HS-27A (cell line): ENCODE results near the gene DOC2B.

Source experiments
- DNase-seq: peaks from one replicate; pipeline ENCODE4 v3.0.0-alpha.2; 2012; ENCODE audit warnings: low read depth, missing footprints

DOC2B gene

DNA sequence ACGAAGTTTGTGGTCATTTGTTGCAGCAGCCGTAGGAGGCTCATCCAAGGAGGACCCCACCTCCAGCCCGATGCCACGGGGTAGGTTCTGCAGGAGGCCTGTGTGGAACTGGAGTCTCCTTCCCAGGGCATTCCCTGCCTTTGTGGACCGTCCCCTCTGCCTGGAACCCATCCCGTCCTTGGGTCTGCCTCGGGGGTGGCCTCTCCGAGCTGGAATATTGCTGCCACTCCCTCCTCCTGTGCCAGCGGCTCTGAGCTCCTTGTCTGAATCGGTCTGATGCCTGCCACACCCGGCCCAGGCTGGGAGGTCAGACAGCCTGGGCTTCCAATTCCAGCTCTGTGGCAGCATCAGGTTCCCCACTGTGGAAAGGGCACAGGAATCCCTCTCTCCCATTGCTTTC is 18.8 kb downstream of the DOC2B start:
- DNase-seq, result no peak

DNA sequence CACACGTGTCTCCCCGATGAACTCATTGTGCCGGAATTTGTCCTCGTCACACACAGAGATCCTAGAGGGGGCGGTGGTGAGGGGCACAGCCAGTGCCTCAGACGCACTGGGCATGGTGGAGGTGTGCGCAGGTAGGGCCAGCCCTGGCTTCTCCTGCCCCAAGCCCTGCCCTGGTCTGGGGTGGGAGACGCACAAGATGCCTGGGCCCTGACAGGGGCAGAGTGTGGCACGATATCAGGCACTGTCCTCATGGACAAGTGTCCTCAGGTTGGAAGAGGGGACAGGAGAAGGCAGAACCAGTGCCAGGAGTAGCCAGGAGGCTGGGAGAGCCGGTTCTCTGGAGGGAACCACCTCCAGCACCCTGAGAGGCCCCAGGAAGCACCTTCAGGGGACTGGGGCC is 20.0 kb downstream of the DOC2B start:
- no peak for DNase-seq

DNA sequence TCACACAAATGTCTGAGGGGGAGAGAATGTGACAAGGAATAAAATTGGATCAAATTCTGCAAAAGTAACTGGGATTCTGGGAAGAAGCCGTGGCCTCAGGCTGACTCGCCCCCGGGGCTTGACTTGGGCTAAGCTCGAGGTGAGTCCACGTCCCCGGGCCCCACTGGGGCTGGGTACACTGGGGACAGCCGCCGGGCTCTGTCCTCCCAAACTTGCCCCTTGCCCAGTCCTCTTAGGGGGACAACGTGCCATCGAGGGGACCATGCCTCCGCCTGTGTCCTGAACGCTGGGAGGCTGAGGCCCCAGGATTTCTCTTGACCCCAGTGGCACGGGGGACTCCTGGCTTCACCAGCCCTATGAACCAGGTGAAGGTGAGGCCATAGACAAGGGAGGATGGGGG is 21.1 kb downstream of the DOC2B start:
- no peak for DNase-seq

DNA sequence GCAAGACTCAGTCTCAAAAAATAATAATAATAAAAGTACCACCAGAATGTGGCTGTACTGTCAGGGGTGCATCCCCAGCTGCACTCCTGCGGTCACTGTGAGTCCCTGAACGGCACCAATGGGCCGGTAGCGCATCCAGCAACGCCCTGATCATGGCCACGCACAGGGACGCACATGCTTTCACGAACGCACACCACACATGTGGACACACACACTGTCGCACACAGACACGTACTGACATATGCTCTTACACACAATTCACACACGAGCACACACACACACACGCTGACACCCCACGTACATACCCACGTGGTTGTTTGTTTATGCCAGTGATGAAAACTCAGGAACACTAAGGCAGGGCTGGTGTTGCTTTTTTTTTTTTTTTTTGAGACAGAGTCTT is 21.8 kb downstream of the DOC2B start:
- DNase-seq, result no peak

DNA sequence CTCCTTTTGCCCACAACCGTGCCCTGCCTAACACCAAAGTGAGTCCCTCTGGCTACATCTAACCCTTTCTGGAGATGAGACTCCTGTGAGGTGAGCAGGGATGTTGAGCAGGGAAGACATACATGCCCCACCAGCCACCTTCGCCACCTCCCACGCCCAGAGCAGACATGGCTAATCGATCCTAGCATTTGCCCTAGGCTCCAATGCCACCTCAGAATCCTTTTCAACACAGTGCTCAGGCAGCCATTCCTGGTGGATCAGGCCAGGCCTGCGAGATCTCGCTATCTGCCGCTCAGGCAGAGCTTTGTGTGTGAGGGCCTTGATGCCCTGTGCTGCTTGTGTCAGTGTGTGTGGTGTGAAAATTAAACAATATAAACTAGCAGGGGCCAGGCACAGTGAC is 23.1 kb downstream of the DOC2B start:
- no peak for DNase-seq

DNA sequence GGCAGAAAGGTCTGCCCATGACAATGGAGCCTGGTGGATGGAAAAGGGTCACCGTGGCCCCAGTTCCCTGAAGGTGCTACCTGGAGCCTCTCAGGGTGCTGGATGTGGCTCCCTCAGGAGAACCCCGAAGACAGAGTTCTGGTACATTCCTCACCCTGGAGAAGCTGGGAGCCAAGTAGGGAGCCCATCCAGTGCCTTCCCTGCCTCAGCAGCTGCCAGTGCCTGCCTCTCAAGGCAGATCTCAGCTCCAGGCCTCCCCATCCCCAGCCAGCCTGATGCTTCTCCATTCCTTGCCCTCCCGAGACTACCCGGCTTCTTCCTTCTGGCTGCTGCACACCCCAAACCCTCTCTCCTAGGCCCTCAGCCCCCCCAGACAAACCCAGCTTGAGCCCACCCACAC is 23.5 kb downstream of the DOC2B start:
- no peak for DNase-seq

DNA sequence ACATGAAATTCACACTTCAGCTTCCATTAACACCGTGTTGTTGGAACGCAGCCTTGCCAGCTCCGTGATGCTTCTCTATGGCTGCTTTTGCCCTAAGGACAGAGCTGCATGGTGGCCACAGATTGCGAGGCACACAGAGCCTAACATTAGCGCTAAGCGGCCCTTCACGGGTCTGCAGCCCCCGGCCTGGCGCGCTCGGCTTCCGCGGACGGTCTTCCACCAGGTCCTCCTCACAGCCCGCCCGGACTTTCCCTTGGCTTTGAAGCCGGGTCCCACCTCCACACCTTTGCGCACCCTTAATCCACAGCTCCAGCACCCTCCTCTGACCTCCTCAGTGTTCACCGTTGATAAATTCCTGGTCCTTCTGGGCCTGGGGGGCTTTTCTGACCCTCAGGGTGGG is 24.5 kb downstream of the DOC2B start:
- DNase-seq, result no peak

DNA sequence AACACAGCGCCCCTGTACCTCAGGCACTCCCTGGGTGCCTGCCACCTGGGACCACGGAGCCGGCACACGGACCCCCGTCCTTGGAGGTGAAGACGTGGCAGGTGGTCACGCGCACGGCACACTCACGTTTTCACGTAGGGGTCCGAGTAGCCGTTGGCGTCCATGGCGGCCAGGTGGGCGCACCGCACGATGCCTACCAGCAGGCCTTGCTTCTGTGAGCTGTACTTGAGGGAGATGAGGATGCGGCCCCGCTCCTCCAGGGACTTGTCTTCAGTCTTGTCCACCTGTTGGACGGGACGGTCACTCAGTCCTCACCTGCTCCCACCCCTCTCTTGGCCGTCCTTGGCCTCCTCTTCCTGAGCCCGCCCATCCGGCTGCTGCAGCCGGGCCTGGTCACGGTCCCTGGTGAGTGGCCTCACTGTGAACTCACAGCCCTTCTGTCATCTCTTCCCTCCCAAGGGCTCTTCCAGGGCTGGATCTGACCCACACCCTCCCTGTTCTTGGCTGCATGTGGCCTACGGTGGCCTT is 25.3 kb downstream of the DOC2B start:
- DNase-seq, result no peak

DNA sequence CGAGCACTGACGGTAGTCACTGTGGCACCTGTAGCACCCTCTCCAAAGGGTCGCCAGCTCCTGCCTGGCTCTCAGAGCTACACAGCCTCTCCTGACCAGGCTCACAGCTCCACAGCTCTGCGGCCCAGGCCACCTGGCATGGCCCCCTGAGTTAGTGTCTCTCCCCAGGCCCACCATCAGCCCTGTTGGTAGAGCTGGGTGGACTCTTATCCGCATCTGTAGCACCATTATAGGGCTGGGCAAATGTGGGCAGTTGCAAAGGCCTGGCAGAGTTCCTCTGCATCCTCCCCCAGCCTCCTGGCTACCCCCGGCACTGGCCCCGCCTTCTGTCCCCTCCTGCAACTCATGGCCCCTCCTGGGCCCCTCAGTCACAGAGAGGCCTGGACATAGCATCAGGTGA is 25.9 kb downstream of the DOC2B start:
- no peak for DNase-seq

DNA sequence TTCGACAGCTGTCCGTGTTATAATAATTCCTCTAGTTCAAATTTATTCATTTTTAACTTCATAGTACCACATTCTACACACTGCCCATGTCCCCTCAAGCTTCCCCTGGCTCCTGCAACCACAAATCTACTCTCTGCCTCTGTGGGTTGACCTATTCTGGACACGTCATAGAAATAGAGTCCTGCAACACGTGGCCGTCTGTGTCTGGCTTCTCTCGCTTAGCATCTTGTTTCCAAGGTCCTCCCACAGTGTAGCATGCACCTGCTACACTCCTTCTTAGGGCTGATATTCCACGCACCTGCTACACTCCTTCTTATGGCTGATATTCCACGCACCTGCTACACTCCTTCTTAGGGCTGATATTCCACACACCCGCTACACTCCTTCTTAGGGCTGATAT is 27.6 kb downstream of the DOC2B start:
- DNase-seq, result no peak

DNA sequence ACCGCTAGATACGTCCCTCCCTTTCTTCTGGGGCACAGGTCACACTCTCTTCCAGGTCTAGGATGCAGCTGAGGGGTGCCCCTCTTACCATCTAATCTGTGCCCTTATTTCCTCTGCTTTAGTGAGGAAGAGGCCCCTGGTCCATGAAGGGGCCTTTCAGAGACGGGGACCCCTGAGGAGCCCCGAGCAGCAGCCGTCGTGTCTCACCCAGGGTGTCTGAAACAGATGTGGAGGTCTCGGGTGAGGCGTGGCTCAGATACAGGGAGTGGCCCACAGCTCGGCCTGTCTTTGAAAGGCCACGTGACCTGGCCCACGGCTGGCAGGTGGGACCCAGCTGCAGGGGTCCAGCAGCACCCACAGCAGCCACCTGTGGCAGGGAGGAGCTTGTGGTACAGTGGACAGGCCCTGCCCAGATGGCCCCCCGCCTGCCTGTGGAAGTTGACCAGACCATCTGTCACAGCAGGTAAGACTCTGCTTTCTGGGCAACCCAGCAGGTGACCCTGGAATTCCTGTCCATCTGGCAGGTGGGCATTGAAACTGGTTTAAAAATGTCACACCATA is 28.5 kb downstream of the DOC2B start:
- DNase-seq, result no peak

DNA sequence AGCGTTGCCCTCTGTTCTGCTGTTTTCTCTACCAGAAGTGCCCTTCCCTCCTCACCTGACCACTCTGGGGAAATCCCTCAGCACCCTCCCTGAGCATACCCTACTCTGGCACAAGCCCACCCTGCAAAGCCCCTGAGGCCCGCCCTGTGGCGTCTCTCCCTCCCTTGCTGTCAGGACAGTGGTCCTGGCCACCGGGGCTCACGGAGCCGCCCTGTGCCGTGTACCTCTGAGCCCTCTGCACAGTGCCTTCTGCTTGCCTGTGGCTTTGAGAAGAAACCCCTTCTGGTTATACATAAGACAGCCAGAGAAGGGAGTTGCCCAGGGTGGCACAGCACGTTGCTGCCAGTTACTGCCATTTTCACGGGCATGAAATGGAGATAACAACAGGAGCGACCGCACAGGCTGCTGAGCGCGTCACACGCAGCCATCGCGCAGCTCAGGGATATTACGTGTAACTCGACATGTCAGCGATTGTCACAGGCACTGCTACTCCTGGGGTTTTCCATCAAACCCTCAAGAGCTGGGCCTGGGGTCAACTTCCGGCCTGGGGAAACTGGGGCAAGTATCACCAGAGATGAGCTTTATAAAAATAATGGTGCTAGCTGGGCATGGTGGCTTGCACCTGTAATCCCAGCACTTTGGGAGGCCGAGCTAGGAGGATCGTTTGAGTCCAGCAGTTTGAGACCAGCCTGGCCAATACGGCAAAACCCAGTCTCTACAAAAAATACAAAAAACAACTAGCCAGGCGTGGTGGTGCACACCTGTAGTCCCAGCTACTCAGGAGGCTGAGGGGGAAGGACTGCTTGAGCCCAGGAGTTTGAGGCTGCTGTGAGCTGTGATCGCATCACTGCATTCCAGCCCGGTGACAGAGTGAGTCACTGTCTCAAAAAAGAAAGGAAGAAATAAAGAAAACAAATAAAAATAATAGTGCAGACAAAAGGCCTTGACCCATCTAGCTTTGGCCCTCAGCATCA is 29.3 kb downstream of the DOC2B start:
- no peak for DNase-seq

DNA sequence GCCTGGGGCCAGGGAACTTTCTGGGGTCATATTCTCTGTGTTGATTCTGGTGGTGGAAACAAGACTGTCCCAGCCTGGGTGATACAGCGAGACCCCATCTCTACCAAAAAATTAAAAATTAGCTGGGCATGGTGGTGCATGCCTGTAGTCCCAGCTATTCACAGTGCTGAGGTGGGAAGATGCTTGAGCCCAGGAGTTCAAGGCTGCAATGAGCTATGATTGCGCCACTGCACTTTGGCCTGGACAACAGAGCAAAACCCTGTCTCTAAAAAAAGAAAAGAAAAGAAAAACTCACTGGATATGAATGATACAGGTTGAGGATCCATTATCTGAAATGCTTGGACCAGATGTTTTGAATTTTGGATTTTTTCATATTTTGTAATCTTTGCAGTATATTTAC is 30.4 kb downstream of the DOC2B start:
- no peak for DNase-seq

DNA sequence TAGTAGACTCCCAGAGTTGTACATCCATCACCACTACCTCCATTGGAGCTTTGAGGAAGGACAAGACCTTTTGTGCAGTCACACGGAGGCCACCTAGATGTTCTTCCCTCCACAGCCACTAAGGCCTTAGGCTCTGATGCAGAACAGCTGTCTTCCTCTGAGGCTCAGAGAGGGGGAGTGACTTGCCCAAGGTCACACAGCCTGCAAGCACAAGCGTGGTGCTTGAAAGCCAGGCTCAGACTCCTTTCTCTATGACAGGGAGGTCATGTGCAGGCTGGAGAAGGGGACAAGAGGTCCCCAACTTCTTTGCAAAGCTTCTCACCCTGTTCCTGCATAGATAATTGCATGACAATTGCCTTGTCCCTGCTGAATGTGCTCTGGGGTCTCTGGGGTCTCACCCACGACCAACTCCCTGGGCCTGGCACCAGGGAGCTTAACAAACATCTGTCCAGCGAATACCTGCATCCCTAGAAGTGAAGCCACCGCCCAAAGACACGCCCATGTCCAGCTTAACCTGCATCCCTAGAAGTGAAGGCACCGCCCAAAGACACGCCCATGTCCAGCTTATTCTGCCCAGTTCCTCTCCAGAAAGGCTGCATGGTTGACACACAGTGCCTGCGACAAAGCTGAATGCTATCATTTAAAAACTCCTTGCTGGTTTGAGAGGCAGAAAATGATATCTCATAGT is 31.4 kb downstream of the DOC2B start:
- no peak for DNase-seq

DNA sequence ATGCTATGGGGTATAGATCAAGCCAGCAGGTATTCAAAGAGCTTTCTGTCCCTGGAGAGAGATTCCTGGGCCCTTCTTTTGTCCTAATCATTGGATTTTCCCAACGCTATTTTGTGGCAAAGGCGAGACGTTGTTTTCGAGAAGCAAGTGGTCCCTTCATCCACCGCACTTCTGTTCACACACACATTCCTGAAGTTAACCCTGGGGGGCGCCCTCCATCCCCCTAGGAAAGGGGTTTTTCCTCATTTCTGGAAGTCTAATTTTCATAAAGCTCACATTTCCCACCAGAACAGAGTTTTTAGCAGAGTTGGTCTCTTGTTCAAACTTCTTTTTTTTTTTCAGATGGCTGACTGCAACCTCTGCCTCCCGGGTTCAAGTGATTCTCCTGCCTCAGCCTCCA is 32.2 kb downstream of the DOC2B start:
- DNase-seq, result no peak

DNA sequence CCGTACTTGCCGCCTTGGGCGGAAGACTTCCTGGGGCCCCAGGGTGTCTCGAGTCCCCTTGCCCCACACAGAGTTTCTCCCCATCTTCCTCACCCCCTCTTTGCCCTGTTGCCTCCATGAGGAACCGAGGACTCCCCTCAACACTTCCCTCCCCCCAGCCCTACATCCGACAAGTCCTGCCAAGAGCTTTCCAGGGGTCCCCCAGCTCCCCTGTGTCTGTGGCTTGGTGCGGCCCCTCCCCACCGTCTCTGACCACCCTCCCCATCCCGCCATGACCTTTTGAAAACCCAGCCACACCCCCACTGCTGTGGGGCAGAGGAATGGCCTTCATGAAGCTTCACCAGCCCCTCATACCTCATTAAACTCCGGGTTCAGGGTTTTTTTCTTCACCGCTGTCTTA is 32.7 kb downstream of the DOC2B start:
- no peak for DNase-seq

DNA sequence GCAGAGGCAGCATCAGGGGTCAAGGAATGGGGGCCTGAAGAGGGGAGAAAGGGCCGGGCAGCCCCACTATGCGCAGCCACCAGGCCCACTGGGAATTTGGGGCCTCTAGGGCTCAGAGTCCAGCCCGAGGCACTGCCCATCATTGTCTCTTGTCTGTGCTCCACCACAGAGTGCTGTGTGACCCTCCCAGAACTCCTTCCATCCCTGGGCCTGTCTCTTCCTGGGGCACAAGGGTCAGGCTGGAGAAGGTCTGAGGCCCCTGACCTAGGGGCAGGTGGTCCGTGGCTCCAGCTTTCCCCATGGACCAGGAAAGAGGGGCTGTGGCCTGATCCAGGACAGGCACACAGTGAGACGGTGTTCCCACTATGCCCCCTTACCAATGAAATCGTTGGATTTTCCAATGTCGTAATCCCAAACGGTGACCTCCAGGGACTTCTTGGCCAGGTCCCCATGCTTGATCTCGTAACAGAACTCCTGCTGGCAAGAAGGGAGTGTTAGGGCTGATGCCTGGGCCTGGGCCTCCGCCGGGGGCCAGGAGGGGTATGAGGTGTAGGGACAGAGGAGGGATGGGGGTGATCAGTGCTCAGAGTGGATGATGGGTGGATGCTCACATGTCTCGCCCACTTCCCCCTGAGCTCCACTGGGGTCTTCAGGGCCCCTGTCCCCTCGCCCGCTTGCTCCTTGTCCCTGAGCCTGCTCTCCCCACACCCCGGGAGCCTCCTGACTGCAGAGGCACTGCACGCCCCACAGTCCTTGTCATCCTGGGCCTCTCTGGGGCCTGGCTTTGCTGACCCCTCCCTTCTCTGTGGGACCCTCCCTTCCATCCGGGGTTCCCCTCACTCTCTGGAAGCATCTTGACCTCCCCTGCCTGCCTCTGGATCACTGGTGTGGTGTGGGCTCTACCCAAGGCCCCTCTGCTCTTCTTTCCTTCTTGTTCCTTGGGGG is 33.4 kb downstream of the DOC2B start:
- no peak for DNase-seq

DNA sequence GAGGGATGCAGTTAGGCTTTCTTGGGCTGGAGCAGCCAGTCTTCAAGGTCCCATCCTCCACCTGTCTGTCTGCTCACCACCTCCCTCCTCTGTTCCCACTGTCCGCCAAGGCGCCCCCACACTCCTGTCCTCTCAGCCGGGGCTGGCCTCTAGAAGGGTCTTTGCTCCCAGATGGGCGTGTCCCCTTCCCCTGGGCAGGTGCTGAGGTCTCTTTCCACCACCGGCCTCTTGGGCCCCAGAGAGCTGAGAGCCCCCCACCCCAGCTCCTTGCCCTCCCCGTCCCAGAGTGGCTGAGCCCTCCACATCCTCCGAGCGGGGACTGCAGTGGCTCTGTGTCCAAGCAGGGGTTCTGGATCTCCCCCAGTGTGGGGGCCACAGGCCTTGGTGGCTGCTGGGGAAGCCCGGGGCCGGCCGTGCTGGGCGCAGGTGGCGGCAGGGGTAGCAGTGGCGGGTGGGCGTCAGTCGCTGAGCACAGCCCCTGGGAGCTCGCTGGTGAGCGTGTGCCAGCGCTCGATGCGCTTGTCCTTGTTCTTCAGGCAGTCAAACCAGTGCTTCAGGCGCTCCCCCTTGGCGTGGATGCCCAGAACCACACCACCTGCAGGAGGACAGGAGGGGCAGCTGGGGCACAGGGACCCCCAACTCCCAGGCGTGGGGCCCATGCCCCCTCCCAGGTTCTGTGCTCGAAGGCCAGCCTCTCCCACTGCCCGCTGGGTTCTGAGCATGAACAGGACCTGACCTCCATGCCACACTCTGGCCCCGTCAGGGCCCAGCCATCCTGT is 34.3 kb downstream of the DOC2B start:
- DNase-seq, result no peak

DNA sequence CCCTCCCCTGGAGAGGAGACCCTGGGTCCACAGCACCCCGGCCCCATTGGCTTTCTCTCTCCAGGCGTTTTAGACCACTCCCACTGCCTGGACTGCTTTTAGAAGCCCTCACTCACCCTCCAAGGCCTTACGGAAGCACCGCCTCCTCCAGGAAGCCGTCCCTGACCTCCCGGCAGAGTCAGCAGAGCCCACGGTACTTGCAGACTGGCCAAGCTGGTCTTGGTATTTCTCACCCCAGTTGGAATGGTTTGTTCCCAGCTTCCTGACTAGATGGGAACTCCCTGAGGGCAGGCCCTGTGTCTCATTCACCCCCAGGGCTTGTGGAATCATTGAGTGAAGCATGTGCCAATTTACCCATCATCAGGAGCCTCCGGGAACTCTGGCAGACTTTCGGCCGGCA is 34.9 kb downstream of the DOC2B start:
- no peak for DNase-seq

DNA sequence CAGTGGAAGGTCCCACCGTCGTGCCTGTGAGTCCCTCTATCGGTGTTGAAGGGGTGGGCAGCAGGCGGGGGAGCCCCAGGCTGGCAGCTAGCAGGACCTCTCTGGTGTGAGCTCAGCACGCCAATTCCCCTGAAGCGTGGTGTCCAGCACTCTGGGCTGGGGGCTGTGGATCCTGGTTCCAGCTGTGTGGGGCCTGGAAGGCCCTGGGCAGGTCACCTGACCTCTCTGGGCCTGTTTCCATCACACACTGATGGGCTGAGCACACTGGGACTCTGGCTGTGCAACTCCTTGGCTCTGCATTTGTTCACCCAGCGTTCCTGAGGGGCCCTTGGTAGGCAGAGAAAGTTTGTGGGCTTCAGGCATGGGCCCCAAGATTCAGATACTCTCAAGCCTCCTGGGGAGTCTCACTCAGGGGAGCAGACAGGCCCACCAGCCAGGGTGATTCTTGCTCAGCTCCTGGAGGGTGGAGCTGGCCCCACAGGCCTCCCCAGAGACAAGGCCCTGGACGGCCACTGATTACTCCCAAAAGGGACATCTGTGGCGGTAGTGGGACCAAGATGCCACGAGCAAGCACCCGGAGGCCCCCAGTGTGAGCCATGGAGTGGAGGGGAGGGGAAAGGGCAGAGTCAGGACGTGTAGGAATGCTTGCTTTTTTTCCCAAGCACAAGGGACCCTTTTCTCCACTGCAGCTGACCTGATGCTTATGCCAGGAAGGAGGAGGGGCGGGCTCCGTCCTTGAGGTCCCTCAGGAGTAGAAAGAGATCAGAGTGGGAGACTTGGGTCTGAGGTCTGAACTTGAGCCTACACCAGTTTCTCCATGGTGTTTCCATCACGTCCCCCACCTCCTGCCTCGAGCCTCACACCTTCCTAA is 35.5 kb downstream of the DOC2B start:
- no peak for DNase-seq
